H7 (cell line): ENCODE results near the gene RASGRF1. TPM values are rescaled to one million over a fixed set of nuclear protein-coding genes. Genes with fewer than 3 reads are reported as not detected.
A peak's percentile ranks its signal among the peaks of the same experiment; 100 is the strongest.

Source experiments
- DNase-seq: peaks from one replicate; pipeline ENCODE4 v3.0.0; 2012
- H3K27me3 ChIP-seq: 2 replicates; pipeline ENCODE4 v1.6.0; 2011; ENCODE audit warnings: mild to moderate bottlenecking, low read length; ENCODE audit not compliant: control insufficient read depth, insufficient read depth
- H3K36me3 ChIP-seq: replicated peaks from 2 replicates; pipeline ENCODE4 v1.5.1; 2011; ENCODE audit warnings: low read length; ENCODE audit not compliant: control insufficient read depth, insufficient read depth
- H3K4me3 ChIP-seq: 2 replicates; pipeline ENCODE4 v1.5.1; 2011; ENCODE audit warnings: low read depth, mild to moderate bottlenecking, control low read depth, low read length, moderate library complexity; ENCODE audit not compliant: insufficient read depth
- total RNA-seq: library from RNA; depleted of rRNA; stranded (reverse); fragments of >200 nt; shearing (Covaris generic); gene quantifications from 2 replicates; pipeline ENCODE4 v1.2.3, GENCODE V29; 2014; rRNA removed

The RASGRF1 gene
- total RNA-seq = 0.11 and 0.14 TPM in 2 replicates

- DNase-seq = peak; percentile 86
- H3K4me3 ChIP-seq = peak within 1 kb of the TSS; percentile 55
- no peaks in the 10 kb centered on the region for H3K36me3 ChIP-seq
- H3K27me3 ChIP-seq = peaks cover 81% of the 10 kb centered on the region
Measured at GRCh38 chr15:79090487-79091203, at the start of gene RASGRF1. RASGRF1 (minus strand) TSS chr15:79090780; CDS start chr15:79090498, 282 bp downstream.

GRCh38 chr15:79136434-79137046 is 46.0 kb upstream of the RASGRF1 start:
- Histone ChIP-seq H3K4me3 (no peak overlapping the region), H3K36me3 (no peaks in the 10 kb centered on the region), H3K27me3 (no peaks in the 10 kb centered on the region)
- peak; percentile 51 for DNase-seq

- Histone ChIP-seq H3K36me3 (no peaks in the 10 kb centered on the region), H3K27me3 (no peaks in the 10 kb centered on the region), H3K4me3 (no peak overlapping the region)
- DNase-seq = no peak
Measured at GRCh38 chr15:79133309-79133708, 42.7 kb upstream of the RASGRF1 start.

GRCh38 chr15:79132770-79133169 is 42.2 kb upstream of the RASGRF1 start:
- Histone ChIP-seq H3K27me3 (no peaks in the 10 kb centered on the region), H3K4me3 (no peak overlapping the region), H3K36me3 (no peaks in the 10 kb centered on the region)
- DNase-seq = no peak

GRCh38 chr15:79132361-79132760 is 41.8 kb upstream of the RASGRF1 start:
- DNase-seq = no peak
- Histone ChIP-seq H3K36me3 (no peaks in the 10 kb centered on the region), H3K27me3 (no peaks in the 10 kb centered on the region), H3K4me3 (no peak overlapping the region)

- H3K4me3 ChIP-seq = no peak overlapping the region
- H3K36me3 ChIP-seq = no peaks in the 10 kb centered on the region
- no peaks in the 10 kb centered on the region for H3K27me3 ChIP-seq
- DNase-seq = peak; percentile 55
Measured at GRCh38 chr15:79130535-79131130, 40.1 kb upstream of the RASGRF1 start.

- Histone ChIP-seq H3K4me3 (no peak overlapping the region), H3K36me3 (no peaks in the 10 kb centered on the region), H3K27me3 (no peaks in the 10 kb centered on the region)
- no peak for DNase-seq
Measured at GRCh38 chr15:79129235-79129634, 38.7 kb upstream of the RASGRF1 start.

- Histone ChIP-seq H3K27me3 (no peaks in the 10 kb centered on the region), H3K36me3 (no peaks in the 10 kb centered on the region), H3K4me3 (no peak overlapping the region)
- DNase-seq = no peak
Measured at GRCh38 chr15:79128556-79128955, 38.0 kb upstream of the RASGRF1 start.

- no peak for DNase-seq
- Histone ChIP-seq H3K36me3 (no peaks in the 10 kb centered on the region), H3K4me3 (no peak overlapping the region)
Measured at GRCh38 chr15:79124388-79124787, 33.8 kb upstream of the RASGRF1 start.

GRCh38 chr15:79122991-79123390 is 32.4 kb upstream of the RASGRF1 start:
- Histone ChIP-seq H3K27me3 (no peaks in the 10 kb centered on the region), H3K36me3 (no peaks in the 10 kb centered on the region), H3K4me3 (no peak overlapping the region)
- DNase-seq = no peak

More at GRCh38 chr15:79124388-79124787, 33.8 kb upstream of the RASGRF1 start:
- H3K27me3 ChIP-seq = no peaks in the 10 kb centered on the region

GRCh38 chr15:79122391-79122790 is 31.8 kb upstream of the RASGRF1 start:
- Histone ChIP-seq H3K27me3 (no peaks in the 10 kb centered on the region), H3K36me3 (no peaks in the 10 kb centered on the region), H3K4me3 (no peak overlapping the region)
- DNase-seq = no peak

GRCh38 chr15:79121571-79121970 is 31.0 kb upstream of the RASGRF1 start:
- no peaks in the 10 kb centered on the region for H3K36me3 ChIP-seq
- H3K4me3 ChIP-seq = no peak overlapping the region
- H3K27me3 ChIP-seq = no peaks in the 10 kb centered on the region
- no peak for DNase-seq

GRCh38 chr15:79117442-79118204 is 27.0 kb upstream of the RASGRF1 start:
- H3K4me3 ChIP-seq = no peak overlapping the region
- DNase-seq = peak; percentile 61
- H3K36me3 ChIP-seq = no peaks in the 10 kb centered on the region
- H3K27me3 ChIP-seq = no peaks in the 10 kb centered on the region

- no peak for DNase-seq
- H3K36me3 ChIP-seq = no peaks in the 10 kb centered on the region
- H3K27me3 ChIP-seq = no peaks in the 10 kb centered on the region
- H3K4me3 ChIP-seq = no peak overlapping the region
Measured at GRCh38 chr15:79116771-79117170, 26.2 kb upstream of the RASGRF1 start.
